HepG2 (cell line): ENCODE results near the gene CDHR3.

Experiments used
- GMEB1 ChIP-seq: sonication (generic); formaldehyde crosslinking; IDR thresholded peaks from 2 replicates; pipeline ENCODE4 v1.5.1; 2020; ENCODE audit warnings: missing genetic modification reagents, mild to moderate bottlenecking, borderline replicate concordance
- HNRNPL ChIP-seq: fragments of 200-400 bp; formaldehyde crosslinking; IDR thresholded peaks from 2 replicates; pipeline ENCODE4 v1.6.1; 2017; ENCODE audit warnings: mild to moderate bottlenecking, low read depth, low read length
- MAFK ChIP-seq, 2 experiments: IDR thresholded peaks in 1 of 2; conservative IDR thresholded peaks in 1 of 2; 2 replicates each; pipeline ENCODE4 v1.6.1; 2011; ENCODE audit warnings: improper control_type of control experiment in 2 of 2, low read length in 2 of 2
- NR2C2 ChIP-seq: sonication (generic); formaldehyde crosslinking; IDR thresholded peaks from 2 replicates; pipeline ENCODE4 v1.4.0; 2020; ENCODE audit warnings: missing genetic modification reagents, mild to moderate bottlenecking, moderate library complexity, borderline replicate concordance
- POLR2AphosphoS2 ChIP-seq: IDR thresholded peaks from 2 replicates; pipeline ENCODE4 v1.6.1; 2011; ENCODE audit warnings: low read depth, low read length, improper control_type of control experiment
- ZNF747 ChIP-seq: sonication (generic); formaldehyde crosslinking; IDR thresholded peaks from 2 replicates; pipeline ENCODE4 v1.8.1; 2023; ENCODE audit warnings: missing genetic modification reagents, mild to moderate bottlenecking, borderline replicate concordance
- ZNF761 ChIP-seq: sonication (generic); formaldehyde crosslinking; conservative IDR thresholded peaks from 2 replicates; pipeline ENCODE4 v1.4.0; 2020; ENCODE audit warnings: mild to moderate bottlenecking, missing genetic modification reagents
- ZSCAN29 ChIP-seq: sonication (generic); formaldehyde crosslinking; conservative IDR thresholded peaks from 2 replicates; pipeline ENCODE4 v1.4.0; 2020; ENCODE audit warnings: mild to moderate bottlenecking, missing genetic modification reagents
- TF ChIP-seq, protein P1 (sequence below): sonication (generic); formaldehyde crosslinking; IDR thresholded peaks from 2 replicates; pipeline ENCODE4 v1.5.0; 2020; ENCODE audit warnings: mild to moderate bottlenecking, missing genetic modification reagents, moderate library complexity
- TF ChIP-seq, protein P2 (sequence below): sonication (generic); formaldehyde crosslinking; IDR thresholded peaks from 2 replicates; pipeline ENCODE4 v1.9.0; 2022; ENCODE audit warnings: low read depth, missing genetic modification reagents
- TF ChIP-seq, protein P3 (sequence below), 2 experiments: IDR thresholded peaks; 2 replicates each; pipeline ENCODE4 v1.6.1; 2011 to 2012; ENCODE audit warnings: low read length in 2 of 2, borderline replicate concordance in 1 of 2, low read depth in 1 of 2, mild to moderate bottlenecking in 1 of 2, moderate library complexity in 1 of 2

GRCh38 chr7:106029451-106029850 lies 66.4 kb downstream of the CDHR3 start:
- TF ChIP-seq, protein P1, sequence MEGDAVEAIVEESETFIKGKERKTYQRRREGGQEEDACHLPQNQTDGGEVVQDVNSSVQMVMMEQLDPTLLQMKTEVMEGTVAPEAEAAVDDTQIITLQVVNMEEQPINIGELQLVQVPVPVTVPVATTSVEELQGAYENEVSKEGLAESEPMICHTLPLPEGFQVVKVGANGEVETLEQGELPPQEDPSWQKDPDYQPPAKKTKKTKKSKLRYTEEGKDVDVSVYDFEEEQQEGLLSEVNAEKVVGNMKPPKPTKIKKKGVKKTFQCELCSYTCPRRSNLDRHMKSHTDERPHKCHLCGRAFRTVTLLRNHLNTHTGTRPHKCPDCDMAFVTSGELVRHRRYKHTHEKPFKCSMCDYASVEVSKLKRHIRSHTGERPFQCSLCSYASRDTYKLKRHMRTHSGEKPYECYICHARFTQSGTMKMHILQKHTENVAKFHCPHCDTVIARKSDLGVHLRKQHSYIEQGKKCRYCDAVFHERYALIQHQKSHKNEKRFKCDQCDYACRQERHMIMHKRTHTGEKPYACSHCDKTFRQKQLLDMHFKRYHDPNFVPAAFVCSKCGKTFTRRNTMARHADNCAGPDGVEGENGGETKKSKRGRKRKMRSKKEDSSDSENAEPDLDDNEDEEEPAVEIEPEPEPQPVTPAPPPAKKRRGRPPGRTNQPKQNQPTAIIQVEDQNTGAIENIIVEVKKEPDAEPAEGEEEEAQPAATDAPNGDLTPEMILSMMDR (CRISPR knock-in tag), result no peak
- TF ChIP-seq, protein P2, sequence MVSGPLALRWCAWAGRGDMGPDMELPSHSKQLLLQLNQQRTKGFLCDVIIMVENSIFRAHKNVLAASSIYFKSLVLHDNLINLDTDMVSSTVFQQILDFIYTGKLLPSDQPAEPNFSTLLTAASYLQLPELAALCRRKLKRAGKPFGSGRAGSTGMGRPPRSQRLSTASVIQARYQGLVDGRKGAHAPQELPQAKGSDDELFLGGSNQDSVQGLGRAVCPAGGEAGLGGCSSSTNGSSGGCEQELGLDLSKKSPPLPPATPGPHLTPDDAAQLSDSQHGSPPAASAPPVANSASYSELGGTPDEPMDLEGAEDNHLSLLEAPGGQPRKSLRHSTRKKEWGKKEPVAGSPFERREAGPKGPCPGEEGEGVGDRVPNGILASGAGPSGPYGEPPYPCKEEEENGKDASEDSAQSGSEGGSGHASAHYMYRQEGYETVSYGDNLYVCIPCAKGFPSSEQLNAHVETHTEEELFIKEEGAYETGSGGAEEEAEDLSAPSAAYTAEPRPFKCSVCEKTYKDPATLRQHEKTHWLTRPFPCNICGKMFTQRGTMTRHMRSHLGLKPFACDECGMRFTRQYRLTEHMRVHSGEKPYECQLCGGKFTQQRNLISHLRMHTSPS (CRISPR knock-in tag), result no peak
- TF ChIP-seq NR2C2 (CRISPR knock-in tag) (no peak), ZSCAN29 (no peak), ZNF761 (CRISPR knock-in tag) (no peak), ZNF747 (CRISPR knock-in tag) (no peak), MAFK (conservative IDR thresholded peaks at IDR 0.05 in 1 of 2, IDR thresholded peaks at IDR 0.05 in 1 of 2; ENCODE audit: low read length in 2 of 2) (no peak), GMEB1 (no peak), POLR2AphosphoS2 (no peak), HNRNPL (no peak)
- TF ChIP-seq, protein P3, sequence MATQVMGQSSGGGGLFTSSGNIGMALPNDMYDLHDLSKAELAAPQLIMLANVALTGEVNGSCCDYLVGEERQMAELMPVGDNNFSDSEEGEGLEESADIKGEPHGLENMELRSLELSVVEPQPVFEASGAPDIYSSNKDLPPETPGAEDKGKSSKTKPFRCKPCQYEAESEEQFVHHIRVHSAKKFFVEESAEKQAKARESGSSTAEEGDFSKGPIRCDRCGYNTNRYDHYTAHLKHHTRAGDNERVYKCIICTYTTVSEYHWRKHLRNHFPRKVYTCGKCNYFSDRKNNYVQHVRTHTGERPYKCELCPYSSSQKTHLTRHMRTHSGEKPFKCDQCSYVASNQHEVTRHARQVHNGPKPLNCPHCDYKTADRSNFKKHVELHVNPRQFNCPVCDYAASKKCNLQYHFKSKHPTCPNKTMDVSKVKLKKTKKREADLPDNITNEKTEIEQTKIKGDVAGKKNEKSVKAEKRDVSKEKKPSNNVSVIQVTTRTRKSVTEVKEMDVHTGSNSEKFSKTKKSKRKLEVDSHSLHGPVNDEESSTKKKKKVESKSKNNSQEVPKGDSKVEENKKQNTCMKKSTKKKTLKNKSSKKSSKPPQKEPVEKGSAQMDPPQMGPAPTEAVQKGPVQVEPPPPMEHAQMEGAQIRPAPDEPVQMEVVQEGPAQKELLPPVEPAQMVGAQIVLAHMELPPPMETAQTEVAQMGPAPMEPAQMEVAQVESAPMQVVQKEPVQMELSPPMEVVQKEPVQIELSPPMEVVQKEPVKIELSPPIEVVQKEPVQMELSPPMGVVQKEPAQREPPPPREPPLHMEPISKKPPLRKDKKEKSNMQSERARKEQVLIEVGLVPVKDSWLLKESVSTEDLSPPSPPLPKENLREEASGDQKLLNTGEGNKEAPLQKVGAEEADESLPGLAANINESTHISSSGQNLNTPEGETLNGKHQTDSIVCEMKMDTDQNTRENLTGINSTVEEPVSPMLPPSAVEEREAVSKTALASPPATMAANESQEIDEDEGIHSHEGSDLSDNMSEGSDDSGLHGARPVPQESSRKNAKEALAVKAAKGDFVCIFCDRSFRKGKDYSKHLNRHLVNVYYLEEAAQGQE (IDR thresholded peaks at IDR 0.05; ENCODE audit: borderline replicate concordance in 1 of 2, low read depth in 1 of 2, low read length in 2 of 2), result no peak
